NCI-H2171 (cell line): Measurements from ENCODE around the gene MRPS15.
"Not testable (repeated sequence)": the region's sequence is repeated elsewhere in the genome, so short reads cannot be mapped to it uniquely, and the experiment has no call there.

Experiments used
- DNase-seq: peaks from one replicate; lab custom pipeline; 2025; lab: John Stamatoyannopoulos, UW

The MRPS15 gene

DNA sequence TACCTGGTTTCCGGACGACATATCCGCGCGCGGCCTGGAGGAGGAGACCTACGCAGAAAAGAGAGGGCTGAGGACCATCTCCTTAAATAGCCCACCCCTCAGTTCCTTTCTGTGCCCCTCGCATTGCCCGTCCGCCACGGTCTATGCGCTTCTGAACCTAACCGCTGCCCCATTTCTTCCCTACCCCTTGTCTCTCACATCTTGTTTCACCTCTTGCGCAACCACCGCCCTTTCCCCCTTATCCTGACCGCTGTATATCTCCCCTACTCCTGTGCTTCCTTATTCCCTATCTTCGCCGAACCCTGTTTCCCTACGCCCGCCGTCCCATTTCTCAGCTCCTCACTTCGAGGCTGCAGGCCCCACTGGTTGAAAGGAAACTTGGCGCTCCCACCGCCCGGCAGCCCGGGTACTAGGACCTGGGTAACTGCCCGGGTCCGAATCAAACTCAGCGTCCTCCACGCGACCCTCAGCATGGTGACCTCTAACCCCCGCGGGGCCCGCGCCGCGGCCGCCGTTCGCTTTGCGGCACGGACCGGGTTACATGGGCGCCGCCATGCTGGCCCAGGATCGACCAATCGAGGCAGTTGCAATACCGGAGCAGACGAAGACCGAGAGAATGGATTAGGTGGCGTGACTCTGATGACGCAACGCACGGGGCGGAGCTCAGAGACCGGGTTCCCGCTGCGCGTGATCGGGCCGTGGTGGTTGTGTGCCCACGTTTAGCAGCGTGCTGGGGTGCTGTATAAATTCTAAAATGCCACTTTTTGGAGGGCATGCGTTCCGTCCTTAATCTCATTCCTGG, at the start of gene MRPS15:
Gene MRPS15 (minus strand): TSS at position 582 of the 802 bp plus-strand sequence. CDS start 109 bp downstream, at position 473.
- DNase-seq = peak; percentile 94

DNA sequence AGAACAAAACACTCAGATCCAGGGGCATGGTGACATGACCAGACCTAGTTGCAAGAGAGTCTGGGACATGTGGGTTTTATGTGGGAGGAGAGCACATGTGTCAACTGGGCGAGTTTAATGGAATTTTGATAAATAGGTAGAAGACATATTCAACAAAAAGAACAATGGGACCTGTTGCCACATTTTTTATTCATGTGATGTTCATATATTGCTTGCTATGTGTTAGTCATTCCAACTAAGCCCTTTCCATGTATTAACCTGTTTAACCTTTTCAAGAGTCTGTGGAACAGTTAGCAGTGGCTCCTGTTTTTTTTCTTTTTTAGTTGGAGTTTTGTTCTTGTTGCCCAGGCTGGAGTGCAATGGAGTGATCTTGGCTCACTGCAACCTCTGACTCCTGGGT, 48.7 kb upstream of the MRPS15 start:
- DNase-seq = no peak

DNA sequence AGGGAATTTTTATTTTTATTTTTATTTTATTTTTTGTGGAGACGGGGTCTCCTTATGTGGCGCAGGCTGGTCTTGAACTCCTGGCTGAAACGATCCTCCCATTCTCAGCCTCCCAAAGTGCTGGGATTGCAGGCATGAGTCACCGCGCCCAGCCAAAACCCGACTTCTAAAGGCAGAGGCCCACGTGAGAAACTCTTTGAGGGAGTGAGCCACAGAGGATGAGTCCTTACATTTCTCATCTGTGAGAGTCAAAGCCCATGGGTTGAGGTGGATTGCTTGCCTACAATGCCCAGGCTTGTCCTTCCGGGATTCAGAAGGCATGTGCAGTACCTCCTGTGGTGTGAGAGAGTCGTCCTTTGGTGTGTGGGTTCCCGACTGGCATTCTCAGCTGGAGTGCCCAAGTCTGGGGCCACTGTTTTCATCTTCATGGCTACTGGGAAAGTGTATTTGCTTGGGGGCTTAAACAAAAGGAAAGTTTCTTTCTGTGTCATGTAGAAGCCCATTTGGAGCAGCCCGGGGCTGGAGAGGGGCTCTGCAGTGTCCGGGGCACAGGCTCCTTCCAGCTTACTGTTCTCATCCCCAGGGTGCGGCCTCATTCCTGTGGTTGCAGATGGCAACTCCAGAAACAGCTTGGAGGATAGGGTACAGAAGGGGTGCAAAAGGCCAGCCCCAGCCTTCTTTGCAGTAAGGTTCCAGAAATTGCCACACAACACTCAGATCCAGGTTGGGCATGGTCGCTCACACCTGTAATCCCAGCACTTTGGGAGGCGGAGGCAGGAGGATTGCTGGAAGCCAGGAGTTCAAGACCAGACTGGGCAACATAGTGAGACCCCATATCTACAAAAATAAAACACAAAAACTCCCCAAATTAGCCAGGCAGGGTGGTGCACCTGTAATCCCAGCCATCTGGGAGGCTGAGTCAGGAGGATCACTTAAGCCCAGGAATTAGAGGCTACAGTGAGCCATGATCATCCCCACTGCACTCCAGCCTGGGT, 47.9 kb upstream of the MRPS15 start:
- DNase-seq = no peak

DNA sequence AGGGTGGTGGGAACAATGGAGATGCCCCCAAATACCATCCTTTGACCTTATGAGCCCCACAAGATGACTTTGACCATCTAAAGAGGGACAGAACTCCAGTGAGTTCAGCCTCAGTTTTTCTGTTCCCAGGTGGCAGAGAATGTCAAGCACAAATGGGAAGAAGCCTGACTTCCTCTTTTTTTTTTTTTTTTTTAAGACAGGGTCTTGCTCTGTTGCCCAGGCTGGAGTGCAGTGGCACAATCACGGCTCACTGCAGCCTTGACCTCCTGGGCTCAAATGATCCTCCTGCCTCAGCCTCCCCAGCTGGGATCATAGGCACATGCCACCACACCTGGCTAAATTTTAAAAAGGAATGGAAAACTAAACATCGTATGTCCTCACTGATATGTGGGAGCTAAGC, 47.0 kb upstream of the MRPS15 start:
- DNase-seq = not testable (repeated sequence)

DNA sequence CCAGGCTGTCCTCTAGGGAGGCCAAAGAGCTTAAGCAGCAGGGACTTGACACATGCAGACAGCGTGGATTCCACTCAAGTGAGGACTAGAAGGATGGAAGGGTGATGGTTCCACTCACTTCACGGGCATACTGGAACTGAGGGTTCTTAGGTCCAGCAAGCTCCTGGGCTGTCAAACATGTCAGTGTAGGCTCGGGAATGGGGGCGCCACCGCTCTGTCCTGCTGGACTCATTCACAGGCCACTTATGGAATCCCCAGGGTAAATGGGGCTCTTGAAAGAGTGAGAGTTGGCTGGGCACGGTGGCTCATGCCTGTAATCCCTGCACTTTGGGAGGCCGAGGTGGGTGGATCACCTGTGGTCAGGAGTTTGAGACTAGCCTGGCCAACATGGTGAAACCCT, 46.2 kb upstream of the MRPS15 start:
- no peak for DNase-seq

DNA sequence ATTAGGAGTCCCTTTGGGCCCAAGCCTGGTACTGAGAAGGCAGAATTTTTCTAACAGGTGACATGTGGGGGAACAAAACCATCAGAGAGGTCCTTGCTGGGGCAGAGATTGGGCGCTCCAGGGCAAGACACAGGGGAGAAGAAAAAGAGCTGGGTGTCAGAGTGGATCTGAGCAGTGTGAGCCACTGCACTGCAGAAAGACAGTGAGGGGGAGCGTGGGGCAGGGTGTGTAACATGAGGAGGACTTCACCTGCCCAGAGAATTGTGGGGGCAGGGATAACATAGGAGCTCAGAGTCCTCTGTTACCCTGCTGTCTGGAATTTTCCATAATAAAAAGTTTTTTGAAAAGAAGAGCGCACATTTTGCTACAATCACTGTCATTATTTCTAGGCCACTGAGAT, 44.1 kb upstream of the MRPS15 start:
- DNase-seq = no peak

DNA sequence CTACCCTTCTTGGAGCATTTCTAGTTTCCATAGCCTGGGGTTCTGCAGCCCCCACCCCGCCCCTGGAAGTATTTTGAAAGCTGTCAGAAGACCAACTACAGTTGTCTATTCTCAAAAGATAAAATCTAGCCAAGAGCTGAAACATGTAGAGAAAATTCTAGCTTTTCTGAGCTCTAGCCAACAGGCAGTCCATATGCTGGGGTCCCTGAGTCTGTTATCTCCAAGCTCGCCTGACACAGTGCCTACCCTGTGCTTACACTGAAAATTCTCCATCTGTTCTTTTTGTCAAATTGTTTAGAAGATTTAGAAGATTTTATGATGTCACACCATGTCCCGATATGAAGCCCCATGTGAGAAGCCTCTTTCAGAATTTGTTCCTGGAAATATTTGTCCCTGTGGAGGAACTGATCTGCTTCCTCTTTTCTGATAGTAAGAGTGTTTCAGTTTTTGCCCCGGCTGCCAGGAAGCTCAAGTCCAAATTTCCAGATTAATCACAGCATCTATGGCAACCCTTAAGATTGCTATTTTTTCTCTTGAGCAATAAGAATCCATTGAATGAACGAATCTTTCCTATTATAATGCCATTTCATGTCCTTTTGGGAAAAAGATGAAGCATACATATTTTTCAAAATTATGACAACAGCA, 42.2 kb upstream of the MRPS15 start:
- DNase-seq = no peak

DNA sequence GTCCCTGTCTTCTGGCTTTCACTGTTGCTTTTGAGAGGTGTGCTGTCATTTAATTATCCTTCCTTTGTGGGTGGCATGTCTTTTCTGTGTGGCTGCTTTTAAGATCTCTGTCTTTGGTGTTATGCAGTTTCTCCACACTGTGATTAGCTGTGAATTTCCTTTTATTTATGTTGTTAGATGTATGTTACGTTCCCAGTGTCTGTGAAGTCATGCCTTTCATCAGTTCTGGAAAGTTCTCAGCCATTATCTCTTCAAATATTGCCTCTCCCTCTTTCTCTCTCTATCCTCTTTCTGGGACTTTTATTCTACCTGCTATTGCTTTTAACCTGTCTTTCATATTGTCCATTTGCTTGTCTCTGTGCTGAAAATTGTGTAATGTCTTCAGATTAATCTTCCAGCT, 39.5 kb upstream of the MRPS15 start:
- no peak for DNase-seq

DNA sequence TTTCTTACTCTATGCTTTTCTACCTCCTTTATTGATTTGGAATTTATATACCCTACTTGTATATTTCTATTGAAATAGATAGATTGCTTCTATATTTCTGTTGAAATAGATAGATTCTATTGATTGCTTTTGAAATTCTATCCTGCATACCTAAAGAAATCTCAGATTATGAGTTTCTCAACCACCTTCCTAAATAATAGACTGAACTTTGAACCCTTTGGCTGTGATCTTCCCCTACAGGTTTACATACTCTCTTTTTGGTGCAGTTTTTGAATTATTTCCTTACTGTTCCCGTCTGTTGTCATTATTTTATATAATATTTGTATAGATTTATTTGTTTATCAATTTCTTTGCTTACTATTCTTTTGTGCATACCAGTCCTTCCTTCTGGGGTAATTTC, 39.0 kb upstream of the MRPS15 start:
- no peak for DNase-seq

DNA sequence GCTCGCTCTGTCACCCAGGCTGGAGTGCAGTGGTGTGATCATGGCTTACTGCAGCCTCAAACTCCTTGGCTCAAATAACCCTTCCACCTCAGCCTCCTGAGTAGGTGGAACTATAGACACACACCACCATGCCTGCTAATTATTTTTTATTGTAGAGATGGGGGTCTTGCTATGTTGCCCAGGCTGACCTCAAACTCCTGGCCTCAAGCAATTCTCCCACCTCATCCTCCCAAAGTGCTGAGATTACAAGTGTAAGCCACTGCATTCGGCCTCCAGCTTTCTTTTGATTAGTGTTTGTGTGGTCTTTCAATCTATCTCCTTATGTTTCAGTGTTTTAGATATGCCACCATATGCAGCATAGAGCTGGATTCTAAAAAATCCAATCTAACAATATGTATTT, 38.4 kb upstream of the MRPS15 start:
- no peak for DNase-seq

DNA sequence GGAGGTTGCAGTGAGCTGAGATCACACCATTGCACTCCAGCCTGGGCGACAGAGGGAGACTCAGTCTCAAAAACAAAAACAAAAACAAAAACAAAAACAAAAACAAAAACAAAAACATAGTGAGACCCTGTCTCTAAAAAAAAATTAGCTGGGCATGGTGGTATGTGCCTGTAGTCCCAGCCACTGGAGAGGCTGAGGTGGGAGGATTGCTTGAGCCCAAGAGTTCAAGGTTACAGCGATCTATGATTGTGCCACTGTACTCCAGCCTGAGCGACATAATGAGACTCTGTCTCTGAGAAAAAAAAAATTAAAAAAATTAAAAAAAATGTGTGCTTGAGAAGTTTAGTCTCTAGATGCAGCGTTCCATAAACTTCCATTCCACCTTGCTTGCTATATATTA, 37.7 kb upstream of the MRPS15 start:
- not testable (repeated sequence) for DNase-seq

DNA sequence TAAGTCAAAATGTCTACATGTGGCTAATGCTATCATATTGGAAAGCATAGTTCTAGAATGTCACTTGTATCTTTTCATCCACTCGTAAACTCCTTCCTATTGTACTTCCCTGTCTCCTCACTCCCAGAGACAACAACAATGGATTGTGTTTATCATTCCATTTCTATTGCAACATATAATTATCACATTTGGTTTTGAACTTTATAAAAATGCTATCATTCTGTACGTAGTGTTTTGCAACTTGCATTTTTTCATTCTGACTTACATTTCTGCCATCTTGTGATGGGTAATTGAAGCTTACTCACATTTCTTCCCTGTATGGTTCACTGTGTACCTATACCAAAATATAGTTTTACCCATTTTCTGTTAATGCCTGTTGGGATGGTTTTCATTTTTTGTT, 33.0 kb upstream of the MRPS15 start:
- DNase-seq = no peak

DNA sequence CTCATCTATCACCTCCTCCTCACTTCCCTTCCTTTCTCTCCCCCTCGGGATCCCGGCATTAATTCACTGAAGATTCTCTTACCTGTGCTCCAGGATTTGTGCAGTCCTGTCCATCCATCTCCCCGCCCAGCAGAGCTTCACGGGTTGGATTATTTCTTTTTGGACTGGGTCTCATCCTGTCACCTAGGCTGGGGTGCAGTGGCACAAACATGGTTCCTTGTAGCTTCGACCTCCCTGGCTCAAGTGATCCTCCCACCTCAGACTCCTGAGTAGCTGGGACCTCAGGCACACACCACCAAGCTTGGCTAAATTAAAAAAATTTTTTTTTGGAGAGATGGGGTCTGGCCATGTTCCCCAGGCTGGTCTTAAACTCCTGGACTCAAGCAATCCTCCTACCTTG, 30.8 kb upstream of the MRPS15 start:
- no peak for DNase-seq

DNA sequence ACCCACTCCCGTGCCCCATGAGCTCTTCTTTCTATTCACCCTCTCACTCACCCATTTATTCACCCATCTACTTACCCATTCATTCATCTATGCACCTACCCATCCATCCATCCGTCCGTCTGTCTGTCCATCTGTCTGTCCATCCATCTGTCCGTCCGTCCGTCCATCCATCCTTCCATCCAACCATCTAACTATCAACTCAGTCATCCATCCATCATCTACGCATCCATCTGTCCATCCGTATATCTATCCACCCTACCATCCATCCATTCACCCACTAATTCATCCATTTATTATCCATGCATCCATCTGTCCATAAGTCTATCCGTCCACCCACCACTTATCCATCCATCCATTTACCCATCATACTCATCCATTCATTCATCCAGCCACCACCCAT, 29.3 kb upstream of the MRPS15 start:
- no peak for DNase-seq

DNA sequence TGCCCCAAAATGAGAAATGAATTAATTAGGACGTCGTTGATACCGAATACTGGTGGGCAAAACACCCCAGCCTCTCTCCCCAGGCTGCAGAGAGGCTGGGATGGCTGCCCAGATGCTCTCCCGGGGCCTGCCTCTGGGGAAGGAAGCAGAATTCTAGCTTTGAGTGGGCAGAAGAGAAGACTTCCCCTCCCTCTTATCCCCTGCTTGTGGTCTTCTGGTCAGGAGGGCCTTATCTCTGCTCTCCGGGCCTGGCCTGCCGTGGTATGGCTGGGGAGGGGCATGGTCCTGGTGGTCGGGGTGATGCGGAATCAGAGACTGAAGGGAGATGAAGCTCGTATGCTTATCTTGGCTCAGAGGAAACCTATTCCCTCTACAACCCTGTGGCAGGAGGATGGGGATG, 28.3 kb upstream of the MRPS15 start:
- no peak for DNase-seq

DNA sequence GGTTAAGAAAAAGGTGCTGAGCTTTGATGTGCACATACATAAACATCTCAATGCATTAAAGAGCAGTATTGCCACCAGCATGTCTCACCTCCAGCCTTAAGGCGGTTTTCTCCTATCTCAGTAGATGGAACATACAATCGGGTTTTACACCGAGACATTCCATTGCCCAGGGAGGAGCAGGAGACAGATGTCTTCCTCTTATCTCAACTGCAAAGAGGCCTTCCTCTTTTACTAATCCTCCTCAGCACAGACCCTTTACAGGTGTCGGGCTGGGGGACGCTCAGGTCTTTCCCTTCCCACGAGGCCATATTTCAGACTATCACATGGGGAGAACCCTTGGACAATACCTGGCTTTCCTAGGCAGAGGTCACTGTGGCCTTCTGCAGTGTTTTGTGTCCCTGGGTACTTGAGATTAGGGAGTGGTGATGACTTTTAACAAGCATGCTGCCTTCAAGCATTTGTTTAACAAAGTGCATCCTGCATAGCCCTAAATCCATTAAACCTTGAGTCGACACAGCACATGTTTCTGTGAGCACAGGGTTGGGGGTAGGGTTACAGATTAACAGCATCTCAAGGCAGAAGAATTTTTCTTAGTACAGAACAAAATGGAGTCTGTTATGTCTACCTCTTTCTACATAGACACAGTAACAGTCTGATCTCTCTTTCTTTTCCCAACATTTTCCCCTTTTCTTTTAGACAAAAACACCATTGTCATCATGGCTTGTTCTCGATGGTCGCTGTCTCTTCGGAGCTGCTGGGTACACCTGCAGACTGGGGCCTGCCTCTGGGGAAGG, 25.3 kb upstream of the MRPS15 start:
- not testable (repeated sequence) for DNase-seq

DNA sequence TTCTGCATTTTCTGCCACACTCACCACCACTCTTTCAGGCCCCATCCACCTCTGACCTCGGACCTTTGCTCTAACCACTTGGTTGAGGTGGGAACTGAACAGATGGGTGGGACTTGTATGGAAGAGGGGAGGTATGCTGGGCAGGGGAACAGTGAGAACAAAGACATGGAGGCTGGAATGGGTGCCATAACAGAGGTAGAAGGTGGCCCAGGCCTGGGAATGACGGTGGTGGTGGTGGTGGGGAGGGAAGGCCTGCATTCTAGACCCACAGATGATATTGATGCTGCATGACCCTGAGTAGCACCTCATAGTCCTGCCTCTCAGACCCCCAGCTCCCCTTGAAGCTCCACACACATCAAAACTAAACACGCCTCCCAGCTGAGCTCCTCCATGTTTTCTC, 23.7 kb upstream of the MRPS15 start:
- no peak for DNase-seq

DNA sequence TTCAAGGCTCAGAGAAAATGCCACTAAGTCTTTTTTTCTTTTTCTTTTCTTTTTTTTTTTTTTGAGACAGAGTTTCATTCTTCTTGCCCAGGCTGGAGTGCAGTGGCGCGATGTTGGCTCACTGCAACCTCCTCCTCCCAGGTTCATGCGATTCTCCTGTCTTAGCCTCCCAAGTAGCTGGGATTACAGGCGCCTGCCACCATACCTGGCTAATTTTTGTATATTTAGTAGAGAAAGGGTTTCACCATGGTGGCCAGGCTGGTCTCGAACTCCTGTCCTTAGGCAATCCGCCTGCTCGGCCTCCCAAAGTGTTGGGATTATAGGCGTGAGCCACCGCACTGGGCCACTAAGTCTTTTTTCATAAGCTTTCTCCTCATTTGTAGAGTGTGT, 23.1 kb upstream of the MRPS15 start:
- not testable (repeated sequence) for DNase-seq

DNA sequence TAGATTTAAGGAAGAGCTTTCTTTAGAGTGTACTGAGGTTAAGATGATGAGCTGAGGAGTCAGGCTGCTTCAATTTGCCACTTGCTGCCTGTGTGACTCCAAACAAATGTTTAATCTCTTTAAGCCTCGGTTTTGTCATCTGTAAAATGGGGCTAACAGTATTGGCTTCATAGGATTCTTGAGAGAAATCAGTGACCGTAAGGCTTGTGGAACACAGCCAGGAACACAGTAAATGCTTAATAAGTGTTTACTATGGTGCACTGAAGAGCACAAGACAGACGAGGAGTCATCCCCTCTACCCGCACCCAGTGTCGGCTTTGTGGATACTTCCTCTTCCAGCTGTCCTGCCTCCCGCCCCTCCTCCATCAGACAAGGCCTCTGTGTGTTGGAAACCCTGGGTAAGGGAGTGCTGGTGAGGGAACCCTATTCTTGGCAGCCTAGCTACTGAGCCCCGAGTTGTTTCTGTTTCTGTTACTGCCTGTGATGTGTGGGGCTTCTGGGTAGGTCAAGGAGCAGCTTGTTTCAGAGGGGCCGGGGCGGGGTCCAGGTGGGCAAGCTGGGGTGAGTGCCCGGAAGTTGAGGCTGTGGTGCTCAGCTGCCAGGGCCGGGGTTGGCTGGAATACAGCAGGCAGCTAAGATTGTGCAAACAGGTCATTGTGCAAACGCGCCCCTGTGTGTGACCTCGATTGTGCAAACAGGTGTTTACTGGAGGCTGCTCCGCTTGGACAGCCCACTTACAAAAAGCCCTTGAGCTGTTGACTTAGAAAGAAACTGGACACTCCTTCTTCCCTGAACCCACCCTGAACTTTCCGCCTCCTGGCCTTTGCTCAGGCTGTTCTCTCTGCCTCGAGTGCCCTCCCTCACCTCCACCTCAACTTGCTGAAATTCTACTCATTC, 22.5 kb upstream of the MRPS15 start:
- no peak for DNase-seq

DNA sequence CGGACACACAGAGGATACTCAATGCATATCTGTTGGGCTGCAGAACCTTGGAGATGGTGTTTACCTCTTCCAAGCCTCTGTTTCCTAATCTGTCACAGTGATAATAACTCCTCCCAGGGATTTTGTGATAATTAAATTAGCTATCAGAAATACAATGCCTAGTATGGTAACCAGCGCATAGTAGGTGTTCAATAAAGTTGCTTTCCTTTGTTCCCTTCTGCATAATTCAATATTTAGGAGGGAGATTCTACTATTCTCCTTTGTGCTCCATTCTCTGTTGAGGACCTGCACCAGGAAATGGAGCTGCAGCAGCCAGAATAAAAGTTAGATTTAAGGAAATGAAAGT, 21.9 kb upstream of the MRPS15 start:
- no peak for DNase-seq

DNA sequence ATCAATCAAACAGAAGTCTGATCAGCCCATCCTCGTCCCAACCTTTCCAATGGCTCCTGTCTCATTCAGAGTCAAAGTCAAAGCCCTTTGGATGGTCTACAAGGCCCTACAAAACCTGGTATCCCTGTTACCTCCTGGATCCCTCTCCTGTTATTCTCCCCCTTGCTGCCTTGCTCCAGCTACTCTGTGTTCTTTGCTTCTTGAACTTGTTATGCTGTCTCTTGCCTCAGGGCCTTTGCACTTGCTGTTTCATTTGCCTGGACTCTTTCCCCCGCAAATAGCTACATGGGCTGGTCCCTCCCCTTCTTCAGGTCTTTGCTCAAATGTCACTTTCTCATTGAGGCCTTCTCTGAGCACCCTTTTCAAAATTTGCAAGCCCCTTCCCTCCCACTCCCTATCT, 19.9 kb upstream of the MRPS15 start:
- DNase-seq = no peak
